HG02870 (cell line): ENCODE results near the gene KIF3B.
"Not testable (repeated sequence)": the region's sequence is repeated elsewhere in the genome, so short reads cannot be mapped to it uniquely, and the experiment has no call there.

Experiments
- ATAC-seq: cut with Tn5 transposase; IDR thresholded peaks from one replicate; pipeline ENCODE4 v1.9.1; 2021; ENCODE audit warnings: mild to moderate bottlenecking, moderate library complexity; ENCODE audit not compliant: unreplicated experiment

Gene KIF3B

DNA sequence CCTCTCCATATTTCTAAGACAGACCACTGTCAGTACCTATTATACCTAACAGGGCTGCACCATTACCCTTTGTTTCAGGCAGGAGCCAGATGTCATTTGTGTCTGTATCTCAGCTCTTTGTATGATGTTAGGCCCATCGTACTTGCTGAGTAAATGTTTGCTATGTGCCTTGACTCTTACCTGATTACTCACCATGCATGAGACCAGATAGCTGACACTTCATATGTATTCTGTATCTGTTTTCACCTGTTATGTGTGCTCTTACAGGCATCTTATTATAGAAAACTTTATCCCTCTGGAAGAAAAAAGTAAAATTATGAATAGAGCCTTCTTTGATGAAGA is 49.0 kb downstream of the KIF3B start:
- no peak for ATAC-seq

DNA sequence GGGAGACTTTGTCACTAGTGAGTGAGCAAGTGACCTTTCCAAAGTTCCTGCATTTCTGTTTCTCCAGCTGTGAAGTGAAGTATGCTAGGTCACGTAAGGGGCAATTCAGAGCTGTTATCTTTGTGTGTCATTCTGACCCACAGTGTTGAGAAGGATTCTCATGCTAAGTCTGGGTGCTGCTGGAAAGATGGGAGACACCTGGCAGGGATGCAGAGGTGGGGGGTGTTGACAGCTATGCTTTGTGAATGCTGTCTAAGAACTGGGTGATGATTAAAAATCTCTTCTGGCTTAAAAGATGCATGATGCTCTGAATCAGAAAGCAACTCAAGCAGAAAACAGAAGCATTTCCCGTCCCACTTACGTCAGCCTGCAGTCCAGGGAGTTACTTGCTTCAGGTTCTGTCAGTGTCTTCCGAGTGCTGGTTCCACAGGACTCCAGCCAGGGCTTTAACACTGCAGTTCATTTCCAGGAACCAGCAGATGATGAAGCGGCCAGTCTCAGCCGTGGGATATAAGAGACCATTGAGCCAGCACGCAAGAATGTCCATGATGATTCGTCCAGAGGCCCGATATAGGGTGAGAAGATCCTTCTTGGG is 49.7 kb downstream of the KIF3B start:
- ATAC-seq = no peak

DNA sequence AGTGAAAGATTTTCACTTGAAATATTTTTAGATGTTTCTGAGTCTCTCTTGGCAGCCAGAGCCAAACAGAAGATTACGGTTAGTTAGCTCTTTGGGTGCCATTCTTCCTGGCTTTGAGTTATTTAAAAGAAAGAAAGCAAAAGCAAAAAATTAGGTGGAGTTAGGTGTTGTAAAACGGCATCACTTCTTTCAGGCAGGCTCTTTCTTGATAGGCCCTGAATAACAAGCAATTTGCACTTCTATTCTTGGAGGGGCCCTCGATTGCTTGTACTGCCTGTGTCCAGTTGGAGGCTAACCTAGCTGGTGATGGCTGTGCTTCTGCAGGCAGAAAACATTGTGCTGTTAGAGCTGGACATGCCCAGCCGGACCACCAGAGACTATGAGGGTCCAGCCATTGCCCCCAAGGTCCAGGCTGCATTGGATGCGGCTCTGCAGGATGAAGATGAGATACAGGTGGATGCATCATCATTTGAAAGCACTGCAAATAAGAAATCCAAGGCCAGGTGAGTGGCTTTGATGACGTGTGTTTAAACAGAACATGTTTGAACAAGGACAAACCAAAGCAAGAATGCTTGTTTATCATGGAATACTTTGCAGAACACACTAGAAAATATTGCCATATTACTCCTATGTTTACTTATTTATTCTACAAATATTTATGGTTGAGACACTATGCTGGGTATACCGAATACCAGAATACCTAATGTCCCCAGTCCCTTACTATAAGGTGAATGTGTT is 52.5 kb downstream of the KIF3B start:
- ATAC-seq = no peak

DNA sequence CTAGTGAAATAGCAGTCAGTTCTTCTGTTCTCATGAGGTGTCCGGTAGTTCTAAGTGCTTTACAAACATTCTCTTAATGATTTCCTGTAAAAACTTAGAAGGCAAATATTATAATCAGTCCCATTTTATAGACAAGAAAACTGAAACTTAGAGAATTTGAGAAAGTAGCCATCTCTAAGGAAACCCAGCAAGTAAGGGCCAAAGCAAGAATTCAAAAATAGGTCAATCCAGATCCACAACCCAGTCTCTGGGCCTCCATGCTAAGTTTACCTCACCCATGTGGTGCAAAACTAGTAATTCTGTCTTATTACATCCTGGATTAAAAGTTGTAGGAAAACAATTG is 53.1 kb downstream of the KIF3B start:
- ATAC-seq = no peak

DNA sequence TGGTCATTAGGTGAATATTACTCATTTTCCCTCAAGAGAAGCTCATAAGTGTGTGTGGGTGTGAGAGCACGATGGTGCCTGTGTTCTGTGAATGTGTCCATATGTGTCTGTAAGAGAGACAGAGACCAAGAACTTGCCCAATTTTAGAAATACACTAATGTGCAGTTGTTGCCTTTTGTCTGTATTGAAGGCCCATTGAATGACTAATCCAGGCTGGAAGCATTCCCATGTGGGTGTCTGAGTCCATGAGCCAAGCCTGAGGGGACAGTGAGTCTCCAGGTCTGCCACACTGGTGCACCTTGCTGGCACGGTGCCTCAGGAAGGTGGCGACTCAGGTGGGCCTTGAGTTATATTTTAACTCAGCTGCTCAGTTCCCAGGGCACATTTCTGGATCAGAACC is 55.2 kb downstream of the KIF3B start:
- ATAC-seq = peak; percentile 13

DNA sequence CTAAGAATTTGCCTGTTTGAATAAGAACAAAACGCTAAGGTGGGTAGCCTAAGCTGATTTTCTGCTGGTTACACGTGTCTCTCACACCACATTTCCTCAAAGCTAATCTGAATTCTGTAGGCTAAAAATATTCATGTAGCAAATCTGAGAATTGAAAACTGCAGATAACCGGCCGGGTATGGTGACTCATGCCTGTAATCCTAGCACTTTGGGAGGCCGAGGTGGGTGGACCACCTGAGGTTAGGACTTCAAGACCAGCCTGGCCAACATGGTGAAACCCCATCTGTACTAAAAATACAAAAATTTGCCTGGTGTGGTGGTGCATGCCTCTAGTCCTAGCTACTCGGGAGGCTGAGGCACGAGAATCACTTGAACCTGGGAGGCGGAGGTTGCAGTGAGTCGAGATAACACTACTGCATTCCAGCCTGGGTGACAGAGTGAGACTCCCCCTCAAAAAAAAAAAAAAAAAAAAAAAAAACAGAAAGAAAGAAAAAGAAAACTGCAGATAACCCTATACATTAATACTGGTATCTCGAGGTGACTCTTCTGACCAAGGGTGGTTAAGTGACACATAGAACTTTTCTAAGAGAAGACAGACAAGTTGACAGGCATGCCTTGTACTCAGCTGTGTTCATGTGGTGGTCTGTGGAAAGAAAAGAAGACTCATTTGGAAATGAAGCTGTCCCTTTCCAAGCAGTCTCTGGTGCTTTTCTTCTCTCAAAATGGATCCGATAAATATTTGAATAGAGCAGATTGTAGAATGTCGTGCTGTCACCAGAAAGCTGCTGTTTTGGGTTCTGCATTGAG is 55.9 kb downstream of the KIF3B start:
- peak; percentile 64 for ATAC-seq

DNA sequence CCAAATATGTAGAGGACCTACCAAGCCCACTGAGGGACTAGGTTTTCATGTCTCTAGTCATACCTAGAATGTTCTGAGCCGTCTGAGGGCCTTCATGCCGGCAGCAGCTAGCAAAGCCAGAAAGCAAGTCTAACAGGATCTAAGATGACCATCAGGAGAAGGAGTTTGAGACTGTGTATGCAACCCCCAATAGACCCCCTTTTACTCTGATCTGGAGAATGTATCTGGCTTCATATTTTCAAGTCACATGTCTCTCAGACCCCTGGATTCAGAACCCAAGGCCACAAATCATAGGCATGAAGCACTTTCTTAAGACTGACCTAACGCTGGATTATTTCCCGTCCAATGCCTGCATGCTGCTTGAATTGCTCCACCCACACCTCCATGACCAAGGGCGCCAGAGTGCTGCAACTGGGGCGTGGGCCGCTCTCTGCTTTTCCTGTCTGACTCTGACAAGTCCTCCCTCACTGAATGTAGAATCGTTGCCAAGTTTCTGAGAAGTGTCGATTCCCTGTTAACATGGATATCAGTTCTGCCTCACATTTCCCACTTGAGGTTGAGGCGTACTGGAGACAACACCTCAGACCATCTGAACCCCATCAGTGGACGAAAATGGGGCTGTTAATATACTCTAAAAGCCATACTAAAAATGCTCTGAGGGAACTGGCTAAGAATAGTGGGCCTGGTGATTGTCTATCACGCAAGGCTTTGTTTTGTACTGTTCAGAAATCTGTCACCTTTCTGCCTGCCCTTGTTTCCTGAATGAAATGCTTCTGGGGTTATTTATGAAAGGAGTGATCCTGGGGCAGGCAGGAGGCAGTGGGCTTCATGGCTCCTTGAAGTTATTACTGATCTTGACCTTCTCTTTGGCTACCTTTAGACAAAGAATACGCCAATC is 56.8 kb downstream of the KIF3B start:
- peak; percentile 7 for ATAC-seq

DNA sequence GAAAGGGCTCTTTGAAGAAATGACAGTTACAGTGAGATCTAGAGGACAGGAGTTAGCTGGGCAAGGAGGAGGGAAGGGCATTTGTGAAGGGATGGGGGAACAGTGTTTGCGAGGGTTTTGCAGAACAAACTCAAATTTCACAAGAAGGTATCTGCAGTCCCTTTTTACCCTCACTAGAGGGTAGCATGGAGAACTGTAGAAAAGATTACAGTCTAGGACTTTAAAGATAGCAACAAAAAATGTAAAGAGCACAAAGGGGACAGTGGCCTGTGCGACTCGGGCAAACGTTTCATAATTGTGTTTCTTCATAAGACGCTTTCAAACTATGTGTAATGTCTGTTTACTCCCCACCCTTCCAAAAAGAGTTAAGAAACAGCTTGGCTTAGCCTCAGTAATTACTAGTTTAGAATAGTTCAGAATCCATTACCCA is 59.5 kb downstream of the KIF3B start:
- no peak for ATAC-seq

DNA sequence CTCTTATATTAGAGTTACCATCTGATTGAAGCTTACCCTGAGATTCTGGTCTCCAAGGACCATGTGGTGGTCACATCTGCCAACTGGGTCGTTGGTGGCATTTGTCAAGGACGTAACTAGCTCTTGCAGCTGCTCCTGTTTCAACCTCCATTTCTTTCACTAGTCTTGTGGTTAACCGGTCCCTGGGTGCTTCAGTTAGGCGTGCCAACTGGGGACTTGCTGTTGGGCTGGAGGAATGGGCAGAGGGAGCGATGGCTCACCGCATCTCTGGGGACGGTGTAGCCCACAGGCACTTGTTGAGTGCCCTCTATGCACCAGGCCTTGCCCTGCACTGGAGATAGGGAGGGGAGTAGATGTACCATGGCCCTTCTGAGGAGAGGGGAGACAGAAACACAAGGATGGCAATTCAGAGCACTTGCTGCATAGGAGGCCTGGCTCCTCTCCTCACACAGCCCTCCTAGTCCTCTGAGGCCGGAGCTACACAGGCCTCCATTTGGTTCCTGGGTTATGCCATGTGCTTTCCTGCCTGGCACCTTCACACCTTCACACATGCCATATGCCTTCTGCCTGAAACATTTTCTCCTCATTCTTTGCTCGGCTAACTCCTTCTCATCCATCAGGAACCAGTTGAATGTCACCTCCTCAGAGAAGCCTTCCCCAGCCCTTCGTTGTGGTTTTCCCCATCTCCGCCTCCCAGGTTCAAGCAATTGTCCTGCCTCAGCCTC is 60.6 kb downstream of the KIF3B start:
- ATAC-seq = no peak

DNA sequence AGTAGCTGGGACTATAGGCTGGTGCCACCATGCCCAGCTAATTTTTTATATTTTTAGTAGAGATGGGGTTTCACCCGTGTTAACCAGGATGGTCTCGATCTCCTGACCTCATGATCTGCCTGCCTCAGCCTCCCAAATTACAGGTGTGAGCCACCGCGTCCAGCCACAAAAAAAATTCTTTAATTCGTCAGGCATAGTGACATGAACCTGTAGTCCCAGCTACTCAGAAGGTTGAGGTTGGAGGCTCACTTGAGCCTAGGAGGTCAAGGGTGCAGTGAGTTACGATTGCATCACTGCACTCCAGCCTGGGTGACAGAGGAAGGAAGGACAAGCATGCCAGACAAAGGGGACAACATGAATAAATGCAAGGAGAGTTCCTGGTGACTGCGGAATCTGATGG is 61.2 kb downstream of the KIF3B start:
- ATAC-seq = no peak

DNA sequence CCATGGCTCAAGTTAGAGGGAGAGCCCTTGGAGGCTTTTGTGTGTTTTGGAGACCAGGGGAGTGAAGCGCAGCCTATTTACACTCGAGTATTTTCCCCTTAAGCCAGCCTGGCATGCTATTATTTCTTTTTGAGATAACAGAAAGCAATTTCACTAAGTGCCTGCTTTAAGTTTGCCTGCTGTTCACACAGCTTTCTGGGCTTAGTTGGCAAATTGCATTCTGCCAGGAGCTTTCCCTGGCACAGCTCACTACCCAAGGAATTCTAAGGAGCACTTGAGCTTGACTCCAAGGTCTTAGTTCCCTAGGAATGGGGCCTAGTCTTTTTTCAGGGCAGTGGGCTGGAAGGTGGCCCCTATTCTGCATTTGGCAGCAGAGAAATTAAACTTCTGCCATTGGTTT is 61.7 kb downstream of the KIF3B start:
- ATAC-seq = no peak

DNA sequence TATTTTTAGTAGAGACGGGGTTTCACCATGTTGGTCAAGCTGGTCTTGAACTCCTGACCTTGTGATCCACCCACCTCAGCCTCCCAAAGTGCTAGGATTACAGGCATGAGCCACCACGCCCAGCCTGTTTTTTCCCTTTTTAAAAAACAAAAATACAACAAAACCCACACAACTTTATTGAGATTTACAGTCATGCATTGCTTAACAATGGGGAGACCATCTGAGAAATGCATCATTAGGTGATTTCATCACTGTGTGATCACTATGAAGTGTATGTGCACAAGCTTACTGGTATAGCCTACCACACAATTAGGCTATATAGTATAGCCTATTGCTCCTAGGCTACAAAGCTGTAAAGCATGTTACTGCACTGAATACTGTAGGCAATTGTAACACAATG is 63.6 kb downstream of the KIF3B start:
- not testable (repeated sequence) for ATAC-seq

DNA sequence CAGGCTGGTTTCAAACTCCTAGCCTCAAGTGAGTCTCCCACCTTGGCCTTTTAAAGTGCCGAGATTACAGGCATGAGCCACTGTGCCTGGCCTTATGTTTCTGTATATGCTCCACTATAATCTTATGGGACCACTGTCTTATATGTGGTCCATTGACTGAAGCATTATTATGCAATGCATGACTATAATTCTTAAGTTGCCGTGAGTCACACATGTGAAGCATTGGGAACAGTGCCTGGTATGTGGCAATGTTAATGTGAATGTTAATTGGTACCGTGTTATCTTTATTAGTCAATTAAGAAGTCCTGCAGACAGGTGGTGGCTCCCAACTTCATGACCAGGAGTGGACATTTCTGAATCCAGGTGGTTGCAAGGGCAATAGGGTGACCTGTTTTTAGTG is 66.0 kb downstream of the KIF3B start:
- no peak for ATAC-seq

DNA sequence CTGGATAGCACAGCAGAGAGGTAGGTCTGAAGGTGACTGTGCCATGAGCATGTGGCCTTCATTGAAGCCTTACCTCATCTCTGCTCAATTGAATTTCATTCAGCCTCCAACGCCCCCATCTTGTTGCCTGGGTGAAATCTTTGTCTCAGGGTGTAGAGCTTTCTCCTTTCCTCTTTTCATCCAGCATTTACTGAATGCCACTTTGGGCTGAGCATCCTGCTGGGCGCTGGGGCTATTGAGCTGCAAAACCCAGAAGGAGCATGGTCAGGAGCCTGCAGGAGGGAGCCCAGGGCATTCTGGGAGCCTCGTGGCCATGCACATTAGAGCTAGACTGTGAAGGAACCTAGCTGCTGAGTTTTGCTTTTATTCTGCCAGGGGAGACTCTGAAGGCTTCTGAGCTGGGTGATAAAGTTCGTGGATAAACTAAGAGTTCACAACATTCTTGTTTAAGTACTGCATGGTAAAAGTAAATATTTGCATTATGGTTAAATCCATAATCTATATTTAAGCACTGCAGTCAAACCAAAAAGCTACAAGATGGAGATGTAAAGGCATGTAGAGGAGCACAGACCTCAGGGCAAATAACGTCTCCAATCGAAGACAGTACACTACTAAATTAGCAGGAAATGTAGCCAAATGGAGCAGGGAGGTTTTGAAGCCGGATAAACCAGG is 67.5 kb downstream of the KIF3B start:
- ATAC-seq = no peak

DNA sequence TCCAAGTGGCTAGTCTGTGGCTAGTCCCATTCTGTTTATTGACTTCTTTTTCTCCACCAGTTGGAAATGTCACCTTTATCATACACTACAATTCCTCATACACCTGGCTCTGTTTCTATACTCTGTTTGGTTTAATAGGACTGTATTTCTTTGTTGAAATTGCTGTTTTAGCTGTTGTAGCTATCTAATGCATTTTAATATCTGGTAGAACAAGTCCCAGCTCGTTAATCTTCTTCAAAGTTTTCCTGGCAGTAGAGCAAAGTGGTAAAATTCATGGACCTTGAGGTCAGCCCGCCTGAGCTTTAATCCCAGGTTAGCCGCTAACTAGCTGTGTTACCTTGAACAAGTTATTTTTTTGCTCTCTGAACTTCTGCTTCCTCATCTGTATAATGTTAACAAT is 70.8 kb downstream of the KIF3B start:
- ATAC-seq = no peak

DNA sequence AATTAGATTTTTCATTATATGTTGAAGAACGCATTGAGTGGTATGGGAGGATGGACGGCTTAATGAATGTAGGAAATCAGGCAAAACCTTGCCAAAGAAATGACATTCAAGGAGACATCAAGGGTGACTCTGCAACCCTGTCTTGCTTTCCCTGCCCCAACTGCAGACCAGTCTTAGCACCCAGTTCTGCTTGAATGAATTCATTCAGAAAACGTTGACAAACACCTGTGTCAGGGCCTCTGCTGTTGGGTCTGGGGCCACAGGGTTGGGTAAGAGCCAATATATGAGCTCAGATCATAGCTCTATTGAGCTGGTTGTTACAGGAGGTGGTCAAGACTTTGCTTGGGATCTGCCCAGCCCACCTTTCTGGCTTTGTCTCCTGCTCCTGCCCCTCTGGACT is 73.0 kb downstream of the KIF3B start:
- no peak for ATAC-seq

DNA sequence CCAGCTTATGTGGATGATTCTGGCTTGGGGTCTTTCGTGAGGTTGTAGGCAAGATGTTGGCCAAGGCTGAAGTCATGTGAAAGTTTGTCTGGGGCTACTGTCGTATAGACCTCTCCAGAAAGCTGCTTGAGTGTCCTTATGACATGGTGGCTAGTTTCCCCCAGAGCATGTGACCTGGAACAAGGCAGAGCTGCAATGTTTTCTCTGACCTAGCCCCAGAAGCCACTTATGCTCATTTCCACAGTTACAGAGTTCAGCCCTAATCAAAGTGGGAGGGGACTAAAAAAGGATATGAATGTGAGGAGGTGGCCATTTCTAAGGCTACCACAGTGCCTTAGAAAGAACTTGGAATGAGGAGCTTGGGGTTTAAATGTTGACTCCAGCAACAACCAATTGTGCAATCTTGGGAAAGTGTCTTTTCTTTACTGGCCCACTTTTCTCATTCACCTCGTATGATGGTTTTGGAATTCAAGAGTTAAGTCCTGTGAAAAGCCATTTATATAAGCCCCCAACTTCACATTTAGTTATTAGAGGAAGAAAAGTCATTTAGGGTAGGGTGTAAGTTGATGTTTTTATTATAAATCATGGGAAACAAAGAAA is 74.8 kb downstream of the KIF3B start:
- no peak for ATAC-seq

DNA sequence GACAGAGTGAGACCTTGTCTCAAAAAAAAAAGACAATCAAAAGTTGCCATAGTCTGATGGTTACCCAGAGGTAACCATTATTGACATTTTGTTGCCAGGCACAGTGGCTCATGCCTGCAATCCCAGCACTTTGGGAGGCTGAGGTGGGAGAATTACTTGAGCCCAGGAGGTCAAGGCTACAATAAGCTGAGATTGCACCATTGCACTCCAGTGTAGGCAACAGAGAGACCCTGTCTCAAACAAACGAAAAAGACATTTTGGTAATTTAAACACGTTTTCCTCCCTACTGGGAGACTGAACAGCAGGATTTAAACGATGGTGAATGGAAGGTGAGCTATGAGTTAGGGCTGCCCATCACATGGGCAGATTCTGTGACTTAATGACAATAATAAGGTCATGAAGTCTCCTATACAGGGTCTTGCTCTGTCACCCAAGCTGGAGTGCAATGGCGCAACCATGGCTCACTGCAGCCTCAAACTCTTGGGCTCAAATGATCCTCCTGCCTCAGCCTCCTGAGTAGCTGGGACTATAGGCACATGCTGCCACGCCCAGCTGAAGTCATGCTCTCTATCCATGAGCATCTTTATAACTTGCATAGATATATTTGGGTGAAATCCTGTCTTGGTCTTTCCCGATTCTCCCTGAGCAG is 76.5 kb downstream of the KIF3B start:
- ATAC-seq = no peak
